Endothelial cell of umbilical vein (primary cell): ENCODE results near the gene LST1. TPM values are rescaled to one million over a fixed set of nuclear protein-coding genes. Genes with fewer than 3 reads are reported as not detected.

ENCODE experiments used
- BruUV-seq: library from RNA; stranded (reverse); fragments of 400-500 nt; replicated peaks from 2 replicates; lab custom pipeline; 2021; lab: Mats Ljungman, UMichigan
- CTCF ChIA-PET: fragments of 300-600, 350-600 bp; sonication (Branson Sonifier 250); formaldehyde crosslinking; loops from one replicate; lab custom pipeline; 2021; ENCODE audit warnings: antibody characterized with exemption, inconsistent platforms; lab: Charles Lee
- POLR2A ChIA-PET: fragments of 300-600, 350-600 bp; sonication (Branson Sonifier 250); formaldehyde crosslinking; loops from one replicate; lab custom pipeline; 2021; ENCODE audit warnings: antibody characterized with exemption, inconsistent platforms; lab: Charles Lee
- DNase-seq: peaks from one replicate; pipeline ENCODE4 v3.0.0-alpha.2; 2011; ENCODE audit warnings: low read depth, low spot score
- FAIRE-seq: peaks from 2 replicates; lab custom pipeline; 2011; peaks lifted over from hg19 to GRCh38; lab: Jason Lieb, UNC
- H2AFZ ChIP-seq: 2 replicates; pipeline ENCODE4 v1.6.0; 2012; ENCODE audit warnings: low read depth, low read length, control low read depth, inconsistent platforms
- H3K27ac ChIP-seq: 2 replicates; pipeline ENCODE4 v1.5.1; 2011; ENCODE audit warnings: low read depth, mild to moderate bottlenecking, control low read depth, low read length, moderate library complexity; ENCODE audit not compliant: insufficient read depth
- H3K27me3 ChIP-seq, 2 experiments: 2 replicates each; pipeline versions ENCODE4 v1.6.0 to v1.6.1; 2011; ENCODE audit warnings: low read length in 2 of 2, mixed read lengths in 1 of 2; ENCODE audit not compliant: control insufficient read depth in 2 of 2, insufficient read depth in 2 of 2
- H3K36me3 ChIP-seq, 2 experiments: 2 replicates in 1 of 2; 3 replicates in 1 of 2; pipeline ENCODE4 v1.5.1; 2011; ENCODE audit warnings: low read length in 2 of 2, mild to moderate bottlenecking in 1 of 2, moderate library complexity in 1 of 2; ENCODE audit not compliant: control insufficient read depth in 2 of 2, insufficient read depth in 2 of 2; ENCODE audit errors: extremely low read depth in 1 of 2
- H3K4me1 ChIP-seq: 3 replicates; pipeline ENCODE4 v1.5.1; 2011; ENCODE audit warnings: mild to moderate bottlenecking, low read length; ENCODE audit not compliant: control insufficient read depth, insufficient read depth; ENCODE audit errors: extremely low read depth
- H3K4me2 ChIP-seq: 2 replicates; pipeline ENCODE4 v1.6.1; 2011; ENCODE audit warnings: low read length, control low read depth, mixed read lengths; ENCODE audit not compliant: insufficient read depth
- H3K4me3 ChIP-seq, 3 experiments: fragments of 200-600 bp in 1 of 3; sonication (generic), shearing (Covaris generic) in 1 of 3; replicated peaks in 1 of 3; 2 replicates each; pipeline ENCODE4 v1.5.1; 2011 to 2016; ENCODE audit warnings: control low read depth in 3 of 3, low read length in 3 of 3, mild to moderate bottlenecking in 2 of 3, inconsistent platforms in 1 of 3, low read depth in 1 of 3, moderate library complexity in 1 of 3; ENCODE audit not compliant: insufficient read depth in 1 of 3
- H3K79me2 ChIP-seq: 2 replicates; pipeline ENCODE4 v1.6.0; 2012; ENCODE audit warnings: low read length, inconsistent platforms; ENCODE audit not compliant: control insufficient read depth, insufficient read depth
- H3K9ac ChIP-seq: replicated peaks from 2 replicates; pipeline ENCODE3; 2011; ENCODE audit warnings: low read length, control low read depth; ENCODE audit not compliant: insufficient read depth; ENCODE audit errors: extremely low read depth
- H3K9me1 ChIP-seq: replicated peaks from 3 replicates; pipeline ENCODE4 v1.6.0; 2011; ENCODE audit warnings: mild to moderate bottlenecking, low read length; ENCODE audit not compliant: control insufficient read depth, insufficient read depth; ENCODE audit errors: extremely low read depth
- H3K9me3 ChIP-seq: replicated peaks from 2 replicates; pipeline ENCODE4 v1.5.1; 2012; ENCODE audit warnings: low read length, inconsistent platforms; ENCODE audit not compliant: control insufficient read depth, insufficient read depth
- H4K20me1 ChIP-seq: replicated peaks from 2 replicates; pipeline ENCODE3; 2011; ENCODE audit warnings: mild to moderate bottlenecking, low read length; ENCODE audit not compliant: control insufficient read depth, insufficient read depth; ENCODE audit errors: extremely low read depth
- EZH2 ChIP-seq: IDR thresholded peaks from 2 replicates; pipeline ENCODE4 v1.6.1; 2012; ENCODE audit warnings: borderline replicate concordance, low read depth, mild to moderate bottlenecking, moderate library complexity, low read length, inconsistent platforms; ENCODE audit not compliant: severe bottlenecking
- GATA2 ChIP-seq: IDR thresholded peaks from 2 replicates; pipeline ENCODE4 v1.7.0; 2011; ENCODE audit warnings: low read depth, mild to moderate bottlenecking, moderate library complexity, mixed read lengths, low read length; ENCODE audit not compliant: insufficient read length, insufficient read depth
- JUN ChIP-seq: IDR thresholded peaks from 2 replicates; pipeline ENCODE4 v1.6.1; 2011; ENCODE audit warnings: borderline replicate concordance, low read depth; ENCODE audit not compliant: insufficient read length, insufficient read depth
- MYC ChIP-seq: IDR thresholded peaks from one replicate; pipeline ENCODE4 v1.6.1; 2011; ENCODE audit warnings: mild to moderate bottlenecking, low read depth, low read length
- POLR2A ChIP-seq: IDR thresholded peaks from 2 replicates; pipeline ENCODE4 v1.6.1; 2012; ENCODE audit warnings: low read depth, mild to moderate bottlenecking, control low read depth, low read length
- dilution Hi-C: fragments of 300-500 bp; cut with MboI; formaldehyde crosslinking; loops from one replicate; pipeline ENCODE4 v1.15.0; 2019; ENCODE audit warnings: low sequenced_read_pairs; ENCODE audit not compliant: extremely low pct_ligation_motif_present
- intact Hi-C: fragments of 100-400 bp; cut with micrococcal nuclease; formaldehyde crosslinking; loops from one replicate; pipeline ENCODE4 v1.10.0; 2022
- polyA plus RNA-seq, 4 experiments: library from polyadenylated mRNA; depleted of rRNA in 3 of 4; stranded (reverse) in 3 of 4; unstranded in 1 of 4; fragments of >200 nt; gene quantifications; 2 replicates each; pipeline versions ENCODE4 v1.2.1 to v1.2.3, GENCODE V29; 2011 to 2012; ENCODE audit warnings: missing spikeins in 1 of 4
- total RNA-seq: library from RNA; stranded (reverse); gene quantifications from 2 replicates; pipeline ENCODE4 v1.2.3, GENCODE V29; 2021

The LST1 gene
- total and polyA plus RNA-seq, 2 donors (not counting 3 experiments of a cell fraction or from before 2014, with no cell fraction given): 1.00 to 1.8 TPM

GRCh38 chr6:31581434-31582229 lies 4.4 kb upstream of the LST1 start:
- H3K4me1 ChIP-seq: peaks cover 16% of the 10 kb centered on the region
- dilution Hi-C loops: no loop called here
- TF ChIP-seq MYC: no peak
- peak; percentile 43 for TF ChIP-seq POLR2A
- peak overlapping the region; percentile 71 for H3K9ac ChIP-seq
- ChIA-PET POLR2A (interaction anchor here (0.7 to 1.6 kb wide), 6 partner anchors 7 to 39 kb away, joined by 3 to 5 read pairs (median 3); partner anchors contain the start of gene PRRC2A), CTCF (interaction anchor here (1.0 to 32.6 kb wide), 6 partner anchors 8 to 50 kb away, joined by 3 to 1517 read pairs (median 8); partner anchors contain the start of genes ATP6V1G2, DDX39B, NCR3 and NFKBIL1)
- H2AFZ ChIP-seq: peak overlapping the region; percentile 40
- DNase-seq (no peak), FAIRE-seq (peak; percentile 67)
- H4K20me1 ChIP-seq: no peaks in the 10 kb centered on the region
- peak overlapping the region; percentile 78 for H3K4me2 ChIP-seq
- peak overlapping the region; percentile 56 to 71 (median 70) for H3K4me3 ChIP-seq
- no peaks in the 10 kb centered on the region for H3K36me3 ChIP-seq
- intact Hi-C loops: loop anchor here (1.0 kb wide), 3 partner anchors 17 to 30 kb away; no protein-coding TSS in a partner anchor
- H3K79me2 ChIP-seq: peaks cover 10% of the 10 kb centered on the region
- H3K27ac ChIP-seq: peak overlapping the region; percentile 55
- no peaks in the 10 kb centered on the region for H3K9me1 ChIP-seq
- BruUV-seq: no TSS peak
- no peaks in the 10 kb centered on the region for H3K9me3 ChIP-seq
- H3K27me3 ChIP-seq: no peaks in the 10 kb centered on the region

- intact Hi-C loops: no loop called here
- no peak for FAIRE-seq
- no peak for DNase-seq
- no peaks in the 10 kb centered on the region for H3K9me1 ChIP-seq
- H4K20me1 ChIP-seq: no peaks in the 10 kb centered on the region
- H2AFZ ChIP-seq: peak within 1 kb of the TSS; percentile 40
- no peak for TF ChIP-seq JUN
- no peak for TF ChIP-seq MYC
- no peak for TF ChIP-seq GATA2
- no peak for TF ChIP-seq EZH2
- no peaks in the 10 kb centered on the region for H3K36me3 ChIP-seq
- peak within 1 kb of the TSS; percentile 78 for H3K4me2 ChIP-seq
- no TSS peak for BruUV-seq
- ChIA-PET POLR2A (no interaction called here), CTCF (interaction anchor here (17.0 to 32.6 kb wide), 2 partner anchors 13 to 26 kb away, joined by 286 to 1517 read pairs; partner anchors contain the start of genes ATP6V1G2, DDX39B, NCR3 and NFKBIL1)
- H3K4me1 ChIP-seq: peaks cover 16% of the 10 kb centered on the region
- dilution Hi-C loops: no loop called here
- peaks cover 10% of the 10 kb centered on the region for H3K79me2 ChIP-seq
- H3K9me3 ChIP-seq: no peaks in the 10 kb centered on the region
- H3K27ac ChIP-seq: peak within 1 kb of the TSS; percentile 55
- no peaks in the 10 kb centered on the region for H3K27me3 ChIP-seq
- peak within 1 kb of the TSS; percentile 71 for H3K9ac ChIP-seq
- peak within 1 kb of the TSS; percentile 56 to 71 (median 70) for H3K4me3 ChIP-seq
These were observed 3.8 kb upstream of the LST1 start, which contains the start of gene LTB for GRCh38 chr6:31582230-31582643. TSS of gene LTB (minus strand) at chr6:31582424. CDS start at chr6:31582417, 7 bp downstream.
